HepG2 (cell line): Measurements from ENCODE around the gene ZNF26. TPM values are rescaled to one million over a fixed set of nuclear protein-coding genes. Genes with fewer than 3 reads are reported as not detected.

Experiments
- CHCHD3 ChIP-seq: sonication (generic); formaldehyde crosslinking; IDR thresholded peaks from 2 replicates; pipeline ENCODE4 v1.8.0; 2022; ENCODE audit warnings: mild to moderate bottlenecking, missing genetic modification reagents, moderate library complexity
- DR1 ChIP-seq: sonication (generic); formaldehyde crosslinking; IDR thresholded peaks from 2 replicates; pipeline ENCODE4 v1.8.0; 2021; ENCODE audit warnings: mild to moderate bottlenecking, missing genetic modification reagents, inconsistent platforms
- POLR2A ChIP-seq, 2 experiments: IDR thresholded peaks; 2 replicates each; pipeline ENCODE4 v1.6.1; 2011; ENCODE audit warnings: low read depth in 2 of 2, low read length in 2 of 2, mild to moderate bottlenecking in 1 of 2, moderate library complexity in 1 of 2; ENCODE audit not compliant: insufficient read depth in 1 of 2
- SNRNP70 ChIP-seq: fragments of 200-400 bp; formaldehyde crosslinking; IDR thresholded peaks from 2 replicates; pipeline ENCODE4 v1.6.1; 2017; ENCODE audit warnings: mild to moderate bottlenecking, low read depth, low read length, moderate library complexity
- U2AF1 ChIP-seq: fragments of 200-400 bp; formaldehyde crosslinking; optimal IDR thresholded peaks from 2 replicates; pipeline ENCODE3; 2017; ENCODE audit warnings: mild to moderate bottlenecking, low read depth, low read length
- YEATS2 ChIP-seq: sonication (generic); formaldehyde crosslinking; IDR thresholded peaks from 2 replicates; pipeline ENCODE4 v1.4.0; 2020; ENCODE audit warnings: missing genetic modification reagents, borderline replicate concordance
- ZNF652 ChIP-seq: IDR thresholded peaks from 2 replicates; pipeline ENCODE4 v1.6.1; 2016; ENCODE audit warnings: low read depth, borderline replicate concordance
- polyA plus RNA-seq, 8 experiments: library from polyadenylated mRNA; depleted of rRNA in 3 of 8; stranded (reverse) in 7 of 8; unstranded in 1 of 8; fragments of >200 nt; fragmentation: Illumina TruSeq in 4 of 8; extraction: Trizol in 4 of 8; gene quantifications; 2 replicates each; pipeline versions ENCODE4 v1.2.1 to v1.2.3, GENCODE V29; 2011 to 2016; ENCODE audit warnings: low read depth in 4 of 8, missing spikeins in 1 of 8, mixed read lengths in 1 of 8; ENCODE audit not compliant: insufficient read depth in 1 of 8
- total RNA-seq, 5 experiments: library from RNA; depleted of rRNA; stranded (reverse); fragments of >200 nt; fragmentation: Illumina TruSeq; extraction: Trizol; gene quantifications; 2 replicates each; pipeline ENCODE4 v1.2.3, GENCODE V29; 2016; ENCODE audit warnings: low read depth in 1 of 5
- TF ChIP-seq, protein P1 (sequence below): sonication (generic); formaldehyde crosslinking; IDR thresholded peaks from 2 replicates; pipeline ENCODE4 v1.5.0; 2020; ENCODE audit warnings: mild to moderate bottlenecking, missing genetic modification reagents
- TF ChIP-seq, protein P2 (sequence below): sonication (generic); formaldehyde crosslinking; IDR thresholded peaks from 2 replicates; pipeline ENCODE4 v1.4.0; 2020; ENCODE audit warnings: low read depth, mild to moderate bottlenecking, missing genetic modification reagents
- TF ChIP-seq, protein P3 (sequence below): IDR thresholded peaks from 2 replicates; pipeline ENCODE4 v1.6.1; 2012; ENCODE audit warnings: low read length, improper control_type of control experiment
- TF ChIP-seq, protein P4 (sequence below): sonication (generic); formaldehyde crosslinking; IDR thresholded peaks from 2 replicates; pipeline ENCODE4 v1.4.0; 2020; ENCODE audit warnings: missing genetic modification reagents, borderline replicate concordance
- TF ChIP-seq, protein P5 (sequence below): sonication (generic); formaldehyde crosslinking; IDR thresholded peaks from 2 replicates; pipeline ENCODE4 v1.5.1; 2020; ENCODE audit warnings: missing genetic modification reagents, mild to moderate bottlenecking, borderline replicate concordance
- TF ChIP-seq, protein P6 (sequence below): sonication (generic); formaldehyde crosslinking; conservative IDR thresholded peaks from 2 replicates; pipeline ENCODE4 v1.4.0; 2020; ENCODE audit warnings: missing genetic modification reagents
- TF ChIP-seq, protein P7 (sequence below): IDR thresholded peaks from 2 replicates; pipeline ENCODE4 v1.6.1; 2018; ENCODE audit warnings: missing genetic modification reagents, mild to moderate bottlenecking, missing compliant biosample characterization

Gene ZNF26
- total and polyA plus RNA-seq, 2 of the 13 experiments (the other 11 are each of a cell fraction or from before 2014, with no cell fraction given) = 3.8 to 6.5 TPM

DNA sequence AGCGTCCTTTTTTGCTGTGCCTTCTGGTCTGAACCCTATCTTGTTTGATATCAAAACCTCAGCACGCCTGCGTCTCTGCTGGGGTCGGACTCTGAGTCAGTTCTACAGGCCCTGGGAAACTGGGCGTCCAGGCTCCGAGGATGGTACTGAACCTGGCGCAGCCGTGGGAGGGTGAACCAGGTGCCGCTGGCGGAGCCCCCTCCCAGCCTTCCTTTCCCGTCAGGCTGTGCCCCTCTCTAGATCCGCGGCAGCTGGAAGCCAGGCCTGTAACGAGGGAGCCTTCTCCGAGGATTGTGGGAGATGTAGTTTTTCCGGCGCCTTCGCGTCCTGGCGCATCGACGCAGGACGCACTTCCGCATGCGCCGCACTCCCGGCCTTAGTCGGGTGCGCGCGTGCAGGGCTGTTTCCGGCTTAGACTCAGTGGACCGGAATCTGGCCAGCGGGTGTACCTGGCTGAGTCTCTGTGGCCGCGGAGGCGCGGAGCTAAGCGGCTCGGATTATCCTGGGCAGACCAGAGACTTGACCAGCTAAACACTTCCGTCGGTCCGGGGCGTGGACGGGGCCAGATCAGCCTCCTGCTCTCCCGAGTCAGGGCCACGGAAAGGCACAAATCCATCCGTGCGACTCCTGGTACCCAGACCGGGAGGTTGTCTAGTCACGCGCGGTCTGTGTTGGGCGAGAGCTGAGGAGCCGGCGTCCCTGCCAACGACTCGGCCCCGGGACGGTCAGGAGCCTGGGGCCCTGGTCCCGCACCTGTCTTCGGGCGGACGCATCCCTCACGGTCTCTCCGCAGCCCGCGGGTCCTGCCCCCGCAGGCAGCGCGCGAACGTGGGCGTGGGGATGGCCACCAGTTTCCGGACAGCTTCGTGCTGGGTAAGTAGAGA is at the start of gene ZNF26 (continued):
- TF ChIP-seq, protein P1, sequence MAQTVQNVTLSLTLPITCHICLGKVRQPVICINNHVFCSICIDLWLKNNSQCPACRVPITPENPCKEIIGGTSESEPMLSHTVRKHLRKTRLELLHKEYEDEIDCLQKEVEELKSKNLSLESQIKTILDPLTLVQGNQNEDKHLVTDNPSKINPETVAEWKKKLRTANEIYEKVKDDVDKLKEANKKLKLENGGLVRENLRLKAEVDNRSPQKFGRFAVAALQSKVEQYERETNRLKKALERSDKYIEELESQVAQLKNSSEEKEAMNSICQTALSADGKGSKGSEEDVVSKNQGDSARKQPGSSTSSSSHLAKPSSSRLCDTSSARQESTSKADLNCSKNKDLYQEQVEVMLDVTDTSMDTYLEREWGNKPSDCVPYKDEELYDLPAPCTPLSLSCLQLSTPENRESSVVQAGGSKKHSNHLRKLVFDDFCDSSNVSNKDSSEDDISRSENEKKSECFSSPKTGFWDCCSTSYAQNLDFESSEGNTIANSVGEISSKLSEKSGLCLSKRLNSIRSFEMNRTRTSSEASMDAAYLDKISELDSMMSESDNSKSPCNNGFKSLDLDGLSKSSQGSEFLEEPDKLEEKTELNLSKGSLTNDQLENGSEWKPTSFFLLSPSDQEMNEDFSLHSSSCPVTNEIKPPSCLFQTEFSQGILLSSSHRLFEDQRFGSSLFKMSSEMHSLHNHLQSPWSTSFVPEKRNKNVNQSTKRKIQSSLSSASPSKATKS = no peak
- TF ChIP-seq, protein P2, sequence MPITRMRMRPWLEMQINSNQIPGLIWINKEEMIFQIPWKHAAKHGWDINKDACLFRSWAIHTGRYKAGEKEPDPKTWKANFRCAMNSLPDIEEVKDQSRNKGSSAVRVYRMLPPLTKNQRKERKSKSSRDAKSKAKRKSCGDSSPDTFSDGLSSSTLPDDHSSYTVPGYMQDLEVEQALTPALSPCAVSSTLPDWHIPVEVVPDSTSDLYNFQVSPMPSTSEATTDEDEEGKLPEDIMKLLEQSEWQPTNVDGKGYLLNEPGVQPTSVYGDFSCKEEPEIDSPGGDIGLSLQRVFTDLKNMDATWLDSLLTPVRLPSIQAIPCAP (CRISPR knock-in tag) = no peak
- TF ChIP-seq, protein P3, sequence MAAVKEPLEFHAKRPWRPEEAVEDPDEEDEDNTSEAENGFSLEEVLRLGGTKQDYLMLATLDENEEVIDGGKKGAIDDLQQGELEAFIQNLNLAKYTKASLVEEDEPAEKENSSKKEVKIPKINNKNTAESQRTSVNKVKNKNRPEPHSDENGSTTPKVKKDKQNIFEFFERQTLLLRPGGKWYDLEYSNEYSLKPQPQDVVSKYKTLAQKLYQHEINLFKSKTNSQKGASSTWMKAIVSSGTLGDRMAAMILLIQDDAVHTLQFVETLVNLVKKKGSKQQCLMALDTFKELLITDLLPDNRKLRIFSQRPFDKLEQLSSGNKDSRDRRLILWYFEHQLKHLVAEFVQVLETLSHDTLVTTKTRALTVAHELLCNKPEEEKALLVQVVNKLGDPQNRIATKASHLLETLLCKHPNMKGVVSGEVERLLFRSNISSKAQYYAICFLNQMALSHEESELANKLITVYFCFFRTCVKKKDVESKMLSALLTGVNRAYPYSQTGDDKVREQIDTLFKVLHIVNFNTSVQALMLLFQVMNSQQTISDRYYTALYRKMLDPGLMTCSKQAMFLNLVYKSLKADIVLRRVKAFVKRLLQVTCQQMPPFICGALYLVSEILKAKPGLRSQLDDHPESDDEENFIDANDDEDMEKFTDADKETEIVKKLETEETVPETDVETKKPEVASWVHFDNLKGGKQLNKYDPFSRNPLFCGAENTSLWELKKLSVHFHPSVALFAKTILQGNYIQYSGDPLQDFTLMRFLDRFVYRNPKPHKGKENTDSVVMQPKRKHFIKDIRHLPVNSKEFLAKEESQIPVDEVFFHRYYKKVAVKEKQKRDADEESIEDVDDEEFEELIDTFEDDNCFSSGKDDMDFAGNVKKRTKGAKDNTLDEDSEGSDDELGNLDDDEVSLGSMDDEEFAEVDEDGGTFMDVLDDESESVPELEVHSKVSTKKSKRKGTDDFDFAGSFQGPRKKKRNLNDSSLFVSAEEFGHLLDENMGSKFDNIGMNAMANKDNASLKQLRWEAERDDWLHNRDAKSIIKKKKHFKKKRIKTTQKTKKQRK = no peak
- TF ChIP-seq, protein P4, sequence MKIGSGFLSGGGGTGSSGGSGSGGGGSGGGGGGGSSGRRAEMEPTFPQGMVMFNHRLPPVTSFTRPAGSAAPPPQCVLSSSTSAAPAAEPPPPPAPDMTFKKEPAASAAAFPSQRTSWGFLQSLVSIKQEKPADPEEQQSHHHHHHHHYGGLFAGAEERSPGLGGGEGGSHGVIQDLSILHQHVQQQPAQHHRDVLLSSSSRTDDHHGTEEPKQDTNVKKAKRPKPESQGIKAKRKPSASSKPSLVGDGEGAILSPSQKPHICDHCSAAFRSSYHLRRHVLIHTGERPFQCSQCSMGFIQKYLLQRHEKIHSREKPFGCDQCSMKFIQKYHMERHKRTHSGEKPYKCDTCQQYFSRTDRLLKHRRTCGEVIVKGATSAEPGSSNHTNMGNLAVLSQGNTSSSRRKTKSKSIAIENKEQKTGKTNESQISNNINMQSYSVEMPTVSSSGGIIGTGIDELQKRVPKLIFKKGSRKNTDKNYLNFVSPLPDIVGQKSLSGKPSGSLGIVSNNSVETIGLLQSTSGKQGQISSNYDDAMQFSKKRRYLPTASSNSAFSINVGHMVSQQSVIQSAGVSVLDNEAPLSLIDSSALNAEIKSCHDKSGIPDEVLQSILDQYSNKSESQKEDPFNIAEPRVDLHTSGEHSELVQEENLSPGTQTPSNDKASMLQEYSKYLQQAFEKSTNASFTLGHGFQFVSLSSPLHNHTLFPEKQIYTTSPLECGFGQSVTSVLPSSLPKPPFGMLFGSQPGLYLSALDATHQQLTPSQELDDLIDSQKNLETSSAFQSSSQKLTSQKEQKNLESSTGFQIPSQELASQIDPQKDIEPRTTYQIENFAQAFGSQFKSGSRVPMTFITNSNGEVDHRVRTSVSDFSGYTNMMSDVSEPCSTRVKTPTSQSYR = no peak
- peak; percentile 85 to 89 for TF ChIP-seq POLR2A (IDR thresholded peaks at IDR 0.05; ENCODE audit: insufficient read depth in 1 of 2, low read depth in 2 of 2, low read length in 2 of 2)
- TF ChIP-seq SNRNP70 = no peak
- TF ChIP-seq, protein P5, sequence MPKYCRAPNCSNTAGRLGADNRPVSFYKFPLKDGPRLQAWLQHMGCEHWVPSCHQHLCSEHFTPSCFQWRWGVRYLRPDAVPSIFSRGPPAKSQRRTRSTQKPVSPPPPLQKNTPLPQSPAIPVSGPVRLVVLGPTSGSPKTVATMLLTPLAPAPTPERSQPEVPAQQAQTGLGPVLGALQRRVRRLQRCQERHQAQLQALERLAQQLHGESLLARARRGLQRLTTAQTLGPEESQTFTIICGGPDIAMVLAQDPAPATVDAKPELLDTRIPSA (CRISPR knock-in tag) = peak; percentile 75; the same call in 1 of the 2 replicates
- peak; percentile 78; the same call in 1 of the 2 replicates for TF ChIP-seq DR1
- TF ChIP-seq, protein P6, sequence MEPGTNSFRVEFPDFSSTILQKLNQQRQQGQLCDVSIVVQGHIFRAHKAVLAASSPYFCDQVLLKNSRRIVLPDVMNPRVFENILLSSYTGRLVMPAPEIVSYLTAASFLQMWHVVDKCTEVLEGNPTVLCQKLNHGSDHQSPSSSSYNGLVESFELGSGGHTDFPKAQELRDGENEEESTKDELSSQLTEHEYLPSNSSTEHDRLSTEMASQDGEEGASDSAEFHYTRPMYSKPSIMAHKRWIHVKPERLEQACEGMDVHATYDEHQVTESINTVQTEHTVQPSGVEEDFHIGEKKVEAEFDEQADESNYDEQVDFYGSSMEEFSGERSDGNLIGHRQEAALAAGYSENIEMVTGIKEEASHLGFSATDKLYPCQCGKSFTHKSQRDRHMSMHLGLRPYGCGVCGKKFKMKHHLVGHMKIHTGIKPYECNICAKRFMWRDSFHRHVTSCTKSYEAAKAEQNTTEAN (CRISPR knock-in tag) = no peak; the same call in 1 of the 2 replicates
- TF ChIP-seq, protein P7, sequence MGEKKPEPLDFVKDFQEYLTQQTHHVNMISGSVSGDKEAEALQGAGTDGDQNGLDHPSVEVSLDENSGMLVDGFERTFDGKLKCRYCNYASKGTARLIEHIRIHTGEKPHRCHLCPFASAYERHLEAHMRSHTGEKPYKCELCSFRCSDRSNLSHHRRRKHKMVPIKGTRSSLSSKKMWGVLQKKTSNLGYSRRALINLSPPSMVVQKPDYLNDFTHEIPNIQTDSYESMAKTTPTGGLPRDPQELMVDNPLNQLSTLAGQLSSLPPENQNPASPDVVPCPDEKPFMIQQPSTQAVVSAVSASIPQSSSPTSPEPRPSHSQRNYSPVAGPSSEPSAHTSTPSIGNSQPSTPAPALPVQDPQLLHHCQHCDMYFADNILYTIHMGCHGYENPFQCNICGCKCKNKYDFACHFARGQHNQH (CRISPR knock-in tag) = peak; percentile 97
- no peak; the same call in 1 of the 2 replicates for TF ChIP-seq ZNF652 (CRISPR knock-in tag)
- TF ChIP-seq YEATS2 (CRISPR knock-in tag) = peak; percentile 95; the same call in 1 of the 2 replicates
- TF ChIP-seq CHCHD3 = no peak
- TF ChIP-seq U2AF1 = no peak
